Skeletal muscle satellite cell (primary cell): ENCODE measurements around the gene ZNRF3. TPM values are rescaled to one million over a fixed set of nuclear protein-coding genes. Genes with fewer than 3 reads are reported as not detected.
"Not testable (repeated sequence)": the region's sequence is repeated elsewhere in the genome, so short reads cannot be mapped to it uniquely, and the experiment has no call there.

ENCODE experiments used
- H3K27me3 ChIP-seq: 2 replicates; pipeline ENCODE4 v1.7.0; 2013; ENCODE audit warnings: low read length; ENCODE audit not compliant: control insufficient read depth, insufficient read depth
- H3K36me3 ChIP-seq: 2 replicates; pipeline ENCODE4 v1.7.0; 2013; ENCODE audit warnings: mild to moderate bottlenecking, control low read depth, low read length; ENCODE audit not compliant: insufficient read depth
- H3K4me1 ChIP-seq: 2 replicates; pipeline ENCODE4 v1.7.0; 2013; ENCODE audit warnings: low read length; ENCODE audit not compliant: control insufficient read depth, insufficient read depth
- H3K4me2 ChIP-seq: 2 replicates; pipeline ENCODE4 v1.7.0; 2013; ENCODE audit warnings: mild to moderate bottlenecking, low read length
- H3K4me3 ChIP-seq: 2 replicates; pipeline ENCODE4 v1.7.0; 2013; ENCODE audit warnings: low read length
- H3K9ac ChIP-seq: 2 replicates; pipeline ENCODE4 v1.7.0; 2013; ENCODE audit warnings: mild to moderate bottlenecking, low read depth, low read length, moderate library complexity
- H3K9me3 ChIP-seq: replicated peaks from 2 replicates; pipeline ENCODE4 v1.7.0; 2013; ENCODE audit warnings: mild to moderate bottlenecking, control low read depth, low read length
- total RNA-seq: library from RNA; depleted of rRNA; stranded (reverse); fragments of >200 nt; gene quantifications from 2 replicates; pipeline ENCODE4 v1.2.3, GENCODE V29; 2012; rRNA removed

Gene ZNRF3
- 5.2 and 5.3 TPM in 2 replicates for total RNA-seq

- H3K9me3 ChIP-seq = no peaks in the 10 kb centered on the region
- peak within 1 kb of the TSS; percentile 86 for H3K4me3 ChIP-seq
- H3K27me3 ChIP-seq = no peaks in the 10 kb centered on the region
- no peaks in the 10 kb centered on the region for H3K36me3 ChIP-seq
- H3K4me1 ChIP-seq = peaks cover 18% of the 10 kb centered on the region
- peak within 1 kb of the TSS; percentile 99 for H3K4me2 ChIP-seq
- peak within 1 kb of the TSS; percentile 72 for H3K9ac ChIP-seq
These were observed at the start of gene ZNRF3 for GRCh38 chr22:28882878-28883656. Gene ZNRF3, plus strand, starts transcription at chr22:28883572. Its CDS starts 195 bp downstream, at chr22:28883767.

GRCh38 chr22:28835630-28836189, 47.7 kb upstream of the ZNRF3 start:
- no peak overlapping the region for H3K9ac ChIP-seq
- H3K27me3 ChIP-seq = no peaks in the 10 kb centered on the region
- no peak overlapping the region for H3K4me3 ChIP-seq
- no peak overlapping the region for H3K4me2 ChIP-seq
- H3K4me1 ChIP-seq = no peaks in the 10 kb centered on the region
- H3K36me3 ChIP-seq = no peaks in the 10 kb centered on the region
- H3K9me3 ChIP-seq = no peaks in the 10 kb centered on the region

GRCh38 chr22:28837640-28838039, 45.7 kb upstream of the ZNRF3 start:
- no peak overlapping the region for H3K4me2 ChIP-seq
- no peaks in the 10 kb centered on the region for H3K36me3 ChIP-seq
- H3K9ac ChIP-seq = no peak overlapping the region
- no peaks in the 10 kb centered on the region for H3K27me3 ChIP-seq
- H3K4me3 ChIP-seq = no peak overlapping the region
- no peaks in the 10 kb centered on the region for H3K9me3 ChIP-seq
- no peaks in the 10 kb centered on the region for H3K4me1 ChIP-seq

GRCh38 chr22:28838971-28839370, 44.4 kb upstream of the ZNRF3 start:
- Histone ChIP-seq H3K36me3 (no peaks in the 10 kb centered on the region), H3K4me2 (no peak overlapping the region), H3K27me3 (no peaks in the 10 kb centered on the region), H3K4me1 (no peaks in the 10 kb centered on the region), H3K9me3 (no peaks in the 10 kb centered on the region), H3K9ac (no peak overlapping the region), H3K4me3 (no peak overlapping the region)

- Histone ChIP-seq H3K36me3 (no peaks in the 10 kb centered on the region), H3K4me3 (no peak overlapping the region), H3K9ac (no peak overlapping the region), H3K9me3 (no peaks in the 10 kb centered on the region), H3K4me1 (no peaks in the 10 kb centered on the region), H3K4me2 (no peak overlapping the region), H3K27me3 (no peaks in the 10 kb centered on the region)
These were observed 42.3 kb upstream of the ZNRF3 start for GRCh38 chr22:28841111-28841510.

- no peaks in the 10 kb centered on the region for H3K36me3 ChIP-seq
- no peak overlapping the region for H3K4me2 ChIP-seq
- no peaks in the 10 kb centered on the region for H3K27me3 ChIP-seq
- H3K4me3 ChIP-seq = no peak overlapping the region
- no peaks in the 10 kb centered on the region for H3K9me3 ChIP-seq
- H3K9ac ChIP-seq = no peak overlapping the region
- H3K4me1 ChIP-seq = no peaks in the 10 kb centered on the region
These were observed 39.7 kb upstream of the ZNRF3 start for GRCh38 chr22:28843633-28844032.

- H3K27me3 ChIP-seq, H3K4me2 ChIP-seq, H3K4me1 ChIP-seq, H3K36me3 ChIP-seq, H3K9me3 ChIP-seq, H3K4me3 ChIP-seq, H3K9ac ChIP-seq: not testable (repeated sequence)
These were observed 39.1 kb upstream of the ZNRF3 start for GRCh38 chr22:28844277-28844676.

GRCh38 chr22:28846994-28847393, 36.4 kb upstream of the ZNRF3 start:
- Histone ChIP-seq H3K9me3 (no peaks in the 10 kb centered on the region), H3K4me3 (no peak overlapping the region), H3K4me1 (no peaks in the 10 kb centered on the region)

GRCh38 chr22:28855355-28856094, 27.8 kb upstream of the ZNRF3 start:
- H3K9me3 ChIP-seq = no peaks in the 10 kb centered on the region
- no peaks in the 10 kb centered on the region for H3K36me3 ChIP-seq
- H3K4me1 ChIP-seq = no peaks in the 10 kb centered on the region
- no peak overlapping the region for H3K4me2 ChIP-seq
- H3K27me3 ChIP-seq = no peaks in the 10 kb centered on the region
- no peak overlapping the region for H3K4me3 ChIP-seq
- no peak overlapping the region for H3K9ac ChIP-seq

More at GRCh38 chr22:28846994-28847393, 36.4 kb upstream of the ZNRF3 start:
- Histone ChIP-seq H3K4me2 (no peak overlapping the region), H3K27me3 (no peaks in the 10 kb centered on the region), H3K9ac (no peak overlapping the region), H3K36me3 (no peaks in the 10 kb centered on the region)

- H3K9me3 ChIP-seq = no peaks in the 10 kb centered on the region
- H3K4me3 ChIP-seq = no peak overlapping the region
- no peaks in the 10 kb centered on the region for H3K27me3 ChIP-seq
- H3K4me1 ChIP-seq = no peaks in the 10 kb centered on the region
- no peak overlapping the region for H3K9ac ChIP-seq
- no peaks in the 10 kb centered on the region for H3K36me3 ChIP-seq
- H3K4me2 ChIP-seq = no peak overlapping the region
These were observed 27.3 kb upstream of the ZNRF3 start for GRCh38 chr22:28856095-28856455.

- no peak overlapping the region for H3K4me2 ChIP-seq
- H3K36me3 ChIP-seq = no peaks in the 10 kb centered on the region
- H3K4me3 ChIP-seq = no peak overlapping the region
- no peaks in the 10 kb centered on the region for H3K9me3 ChIP-seq
- no peak overlapping the region for H3K9ac ChIP-seq
- H3K4me1 ChIP-seq = no peaks in the 10 kb centered on the region
- H3K27me3 ChIP-seq = no peaks in the 10 kb centered on the region
These were observed 26.1 kb upstream of the ZNRF3 start for GRCh38 chr22:28857288-28857687.
